SU-DHL-6 (cell line): Measurements from ENCODE around the gene CRYGS.
A peak's percentile ranks its signal among the peaks of the same experiment; 100 is the strongest.

ENCODE experiments used
- H2AFZ ChIP-seq: fragments of 200-600 bp; sonication (generic); 2 replicates; pipeline ENCODE4 v1.6.1; 2014; ENCODE audit warnings: low read depth, mild to moderate bottlenecking, moderate library complexity, mixed read lengths, antibody characterized with exemption, low read length; ENCODE audit not compliant: severe bottlenecking
- H3F3A ChIP-seq: fragments of 200-600 bp; shearing (Covaris generic); 2 replicates; pipeline ENCODE4 v1.6.0; 2016; ENCODE audit warnings: antibody characterized with exemption, mild to moderate bottlenecking; ENCODE audit not compliant: insufficient read depth
- H3K27ac ChIP-seq: fragments of 200-600 bp; sonication (generic); 2 replicates; pipeline ENCODE4 v1.5.1; 2016; ENCODE audit warnings: low read depth, mild to moderate bottlenecking, low read length, moderate library complexity, mixed read lengths
- H3K27me3 ChIP-seq: fragments of 200-600 bp; sonication (generic), shearing (Covaris generic); 2 replicates; pipeline ENCODE4 v1.6.0; 2014; ENCODE audit warnings: mild to moderate bottlenecking, low read length
- H3K36me3 ChIP-seq: fragments of 200-600 bp; sonication (generic); 2 replicates; pipeline ENCODE4 v1.6.1; 2014; ENCODE audit warnings: mild to moderate bottlenecking, low read length, mixed read lengths
- H3K4me2 ChIP-seq: fragments of 300-600, 200-600 bp; shearing (Covaris generic), sonication (generic); 2 replicates; pipeline ENCODE4 v1.6.0; 2014; ENCODE audit warnings: low read length, low read depth, mild to moderate bottlenecking; ENCODE audit not compliant: poor library complexity, severe bottlenecking
- H3K4me3 ChIP-seq: fragments of 200-600 bp; sonication (generic); 2 replicates; pipeline ENCODE4 v1.5.1; 2014; ENCODE audit warnings: antibody characterized with exemption, low read length, mild to moderate bottlenecking, mixed read lengths; ENCODE audit not compliant: insufficient read depth, poor library complexity, severe bottlenecking
- H3K79me2 ChIP-seq: fragments of 200-600 bp; sonication (generic); 2 replicates; pipeline ENCODE4 v1.6.1; 2014; ENCODE audit warnings: mild to moderate bottlenecking, low read length, moderate library complexity; ENCODE audit not compliant: insufficient read depth
- H3K9ac ChIP-seq: fragments of 200-600 bp; sonication (generic); 2 replicates; pipeline ENCODE4 v1.7.0; 2014; ENCODE audit warnings: mild to moderate bottlenecking, low read length
- H3K9me2 ChIP-seq: fragments of 200-600 bp; sonication (generic); replicated peaks from 2 replicates; pipeline ENCODE4 v1.6.1; 2014; ENCODE audit warnings: low read length; ENCODE audit not compliant: insufficient read depth
- H3K9me3 ChIP-seq: fragments of 200-600 bp; sonication (generic); 2 replicates; pipeline ENCODE4 v1.6.1; 2014; ENCODE audit warnings: low read length, mixed read lengths; ENCODE audit not compliant: insufficient read depth
- H4K20me1 ChIP-seq: fragments of 200-600 bp; sonication (generic); 2 replicates; pipeline ENCODE4 v1.6.1; 2014; ENCODE audit warnings: low read depth, mild to moderate bottlenecking, antibody characterized with exemption, low read length, moderate library complexity, mixed read lengths
- CTCF ChIP-seq: fragments of 200-600 bp; sonication (generic); IDR thresholded peaks from one replicate; pipeline ENCODE4 v1.5.1; 2017; ENCODE audit warnings: antibody characterized with exemption, mild to moderate bottlenecking, low read length, moderate library complexity; ENCODE audit not compliant: insufficient read depth, poor library complexity, severe bottlenecking
- EZH2phosphoT487 ChIP-seq: fragments of 200-600 bp; sonication (generic), shearing (Covaris generic); conservative IDR thresholded peaks from 2 replicates; pipeline ENCODE4 v1.6.1; 2018; ENCODE audit warnings: mild to moderate bottlenecking, antibody characterized with exemption, low read length, moderate library complexity, mixed read lengths

CRYGS gene

DNA sequence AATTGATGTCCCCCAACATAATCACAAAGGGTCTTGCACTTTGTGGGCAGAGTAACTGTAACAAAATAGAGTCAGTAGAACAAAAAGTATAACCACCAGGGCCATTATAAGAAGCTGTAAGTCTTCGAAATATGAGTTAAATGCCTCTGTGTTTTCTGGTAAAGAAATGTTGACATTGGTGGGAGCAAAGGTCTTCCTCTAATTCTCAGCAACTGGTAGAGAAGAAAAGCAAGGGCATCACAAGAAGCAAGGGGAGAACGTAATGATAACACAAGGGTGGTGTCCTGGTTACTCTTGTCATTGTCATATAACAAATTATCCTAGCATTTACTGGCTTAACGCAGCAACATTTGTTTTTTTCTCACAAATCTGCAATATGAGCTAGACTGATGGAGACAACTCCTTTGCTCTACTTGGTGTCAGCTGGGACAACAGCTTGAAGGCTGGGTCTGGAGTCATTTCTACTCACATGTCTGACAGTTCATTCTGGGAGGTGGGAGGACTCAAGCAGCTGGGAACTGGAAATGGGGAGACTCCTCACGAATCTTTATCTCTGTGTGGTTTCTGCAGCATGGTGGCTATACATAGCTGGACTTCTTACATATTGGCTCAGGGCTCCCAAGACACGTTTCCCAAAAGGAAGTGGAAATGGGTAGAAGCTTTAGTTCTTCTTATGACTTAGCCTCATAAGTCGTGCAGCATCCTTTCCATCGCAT is 46.6 kb upstream of the CRYGS start:
- no peaks in the 10 kb centered on the region for H3K79me2 ChIP-seq
- no peak overlapping the region for H3K27ac ChIP-seq
- H4K20me1 ChIP-seq: no peaks in the 10 kb centered on the region
- no peak for TF ChIP-seq EZH2phosphoT487
- no peak for TF ChIP-seq CTCF
- H3K36me3 ChIP-seq: peaks cover 4% of the 10 kb centered on the region; the same call in 1 of the 2 replicates
- H3K27me3 ChIP-seq: no peaks in the 10 kb centered on the region
- H3K4me3 ChIP-seq: no peak overlapping the region
- H3F3A ChIP-seq: peaks cover 12% of the 10 kb centered on the region
- no peaks in the 10 kb centered on the region for H3K9me2 ChIP-seq
- no peak overlapping the region for H3K4me2 ChIP-seq
- no peak overlapping the region for H3K9ac ChIP-seq
- H3K9me3 ChIP-seq: no peaks in the 10 kb centered on the region
- H2AFZ ChIP-seq: no peak overlapping the region

DNA sequence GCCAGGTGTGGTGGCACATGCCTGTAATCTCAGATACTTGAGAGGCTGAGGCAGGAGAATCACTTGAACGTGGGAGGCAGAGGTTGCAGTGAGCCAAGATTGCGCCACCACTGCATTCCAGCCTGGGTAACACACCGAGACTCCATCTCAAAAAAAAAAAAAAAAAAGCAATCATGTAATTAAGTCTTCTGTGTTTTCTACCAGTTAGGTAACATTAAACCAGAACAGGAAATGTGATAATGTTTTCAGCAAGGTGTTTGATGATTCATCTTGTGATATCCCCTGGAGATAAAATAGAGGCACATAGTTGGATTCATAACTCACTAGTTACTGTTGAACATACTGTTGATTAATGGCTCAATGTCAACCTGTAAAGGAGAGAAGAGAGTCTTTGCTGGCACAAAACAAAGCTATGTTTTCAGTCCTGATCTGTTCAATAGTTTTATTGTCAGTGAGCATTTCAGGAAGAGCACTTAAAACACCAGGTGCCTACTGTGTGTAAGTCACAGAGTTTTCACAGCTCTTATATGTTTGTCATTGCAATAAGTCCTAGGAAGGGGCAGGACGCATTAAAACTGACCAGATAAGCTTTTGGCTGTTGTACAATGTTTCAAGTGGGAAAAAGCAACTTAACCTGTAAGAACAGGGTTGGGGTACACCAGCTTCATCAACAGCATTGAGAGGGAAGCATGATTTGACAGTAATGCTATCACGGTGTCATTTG is 45.8 kb upstream of the CRYGS start:
- no peak overlapping the region for H3K4me2 ChIP-seq
- H3K9ac ChIP-seq: no peak overlapping the region
- H3K9me2 ChIP-seq: no peaks in the 10 kb centered on the region
- no peak for TF ChIP-seq CTCF
- TF ChIP-seq EZH2phosphoT487: no peak
- peaks cover 11% of the 10 kb centered on the region; the same call in 1 of the 2 replicates for H3K36me3 ChIP-seq
- H3K4me3 ChIP-seq: no peak overlapping the region
- H3K27me3 ChIP-seq: no peaks in the 10 kb centered on the region
- no peak overlapping the region for H2AFZ ChIP-seq
- H3K27ac ChIP-seq: no peak overlapping the region
- no peaks in the 10 kb centered on the region for H3K9me3 ChIP-seq
- no peaks in the 10 kb centered on the region for H4K20me1 ChIP-seq
- peaks cover 12% of the 10 kb centered on the region for H3F3A ChIP-seq
- H3K79me2 ChIP-seq: no peaks in the 10 kb centered on the region

DNA sequence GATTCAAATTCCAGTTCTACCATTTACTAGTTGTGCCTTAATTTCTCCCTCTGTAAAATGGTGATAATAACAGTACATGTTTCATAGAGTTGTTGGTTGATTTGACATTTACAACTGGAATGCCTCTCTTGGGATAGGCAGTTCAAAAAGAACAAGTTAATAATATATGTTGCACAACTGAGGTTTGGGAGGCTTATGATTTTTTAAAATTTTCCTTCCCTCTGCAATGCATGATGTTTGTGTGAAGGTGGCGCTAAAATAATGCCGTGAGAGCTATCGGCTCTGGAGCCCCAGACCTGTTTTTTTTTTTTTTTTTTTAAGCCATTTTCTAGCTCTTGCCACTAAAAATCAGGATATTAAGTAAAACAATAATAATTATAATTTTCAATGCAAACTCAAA is 44.9 kb upstream of the CRYGS start:
- Histone ChIP-seq H3K9me2 (no peaks in the 10 kb centered on the region), H3K79me2 (no peaks in the 10 kb centered on the region), H3K9me3 (no peaks in the 10 kb centered on the region), H3K36me3 (peaks cover 16% of the 10 kb centered on the region; the same call in 1 of the 2 replicates), H3K4me3 (no peak overlapping the region), H3K9ac (no peak overlapping the region), H2AFZ (no peak overlapping the region), H3K27me3 (no peaks in the 10 kb centered on the region), H4K20me1 (no peaks in the 10 kb centered on the region), H3K4me2 (no peak overlapping the region), H3K27ac (no peak overlapping the region), H3F3A (peaks cover 12% of the 10 kb centered on the region)
- TF ChIP-seq CTCF: peak; percentile 32
- no peak for TF ChIP-seq EZH2phosphoT487
